ENCODE measurements around the gene RIPK3.
"Not testable (repeated sequence)": the region's sequence is repeated elsewhere in the genome, so short reads cannot be mapped to it uniquely, and the experiment has no call there.

RIPK3 gene

GRCh38 chr14:24339284-24340151 is at the start of gene RIPK3:
Gene RIPK3 (minus strand): TSS chr14:24339991. CDS start chr14:24339826, 165 bp downstream.
- peak; percentile 75 for DNase-seq

GRCh38 chr14:24389226-24389848 is 49.5 kb upstream of the RIPK3 start:
- DNase-seq = no peak

- DNase-seq = no peak
These were observed 48.8 kb upstream of the RIPK3 start for GRCh38 chr14:24388474-24389179.

- not testable (repeated sequence) for DNase-seq
These were observed 47.8 kb upstream of the RIPK3 start for GRCh38 chr14:24387579-24387978.

GRCh38 chr14:24387009-24387345 is 47.2 kb upstream of the RIPK3 start:
- no peak for DNase-seq

- DNase-seq = no peak
These were observed 45.7 kb upstream of the RIPK3 start for GRCh38 chr14:24385524-24385923.

GRCh38 chr14:24384169-24384568 is 44.4 kb upstream of the RIPK3 start:
- DNase-seq = no peak

- no peak for DNase-seq
These were observed 42.2 kb upstream of the RIPK3 start for GRCh38 chr14:24382064-24382371.

- DNase-seq = no peak
These were observed 41.7 kb upstream of the RIPK3 start for GRCh38 chr14:24381363-24382063.

GRCh38 chr14:24379907-24380730 is 40.3 kb upstream of the RIPK3 start:
- no peak for DNase-seq

- no peak for DNase-seq
These were observed 39.5 kb upstream of the RIPK3 start for GRCh38 chr14:24378981-24379906.

- DNase-seq = no peak
These were observed 38.5 kb upstream of the RIPK3 start for GRCh38 chr14:24378327-24378726.

- no peak for DNase-seq
These were observed 37.9 kb upstream of the RIPK3 start for GRCh38 chr14:24377657-24378056.

GRCh38 chr14:24377126-24377525 is 37.3 kb upstream of the RIPK3 start:
- no peak for DNase-seq

GRCh38 chr14:24376448-24377070 is 36.8 kb upstream of the RIPK3 start:
- no peak for DNase-seq

- DNase-seq = no peak
These were observed 33.1 kb upstream of the RIPK3 start for GRCh38 chr14:24372701-24373416.

- not testable (repeated sequence) for DNase-seq
These were observed 31.8 kb upstream of the RIPK3 start for GRCh38 chr14:24371605-24372004.

- no peak for DNase-seq
These were observed 31.0 kb upstream of the RIPK3 start for GRCh38 chr14:24370748-24371147.

GRCh38 chr14:24369907-24370687 is 30.3 kb upstream of the RIPK3 start:
- DNase-seq = no peak

Data from stimulated activated CD4-positive, alpha-beta T cell treated with anti-CD3 and anti-CD28 coated beads, Interleukin-2, amount 100 ng/mL, for 24 hours (primary cell).